K562 (cell line): Measurements from ENCODE around the gene ERBB4. TPM values are rescaled to one million over a fixed set of nuclear protein-coding genes. Genes with fewer than 3 reads are reported as not detected.

ENCODE experiments used
- ATAC-seq: fragments of 200-7000 bp; cut with Tn5 transposase; 3 replicates; pipeline ENCODE4 v1.9.1; 2020; ENCODE audit warnings: moderate library complexity
- BruUV-seq: library from RNA; stranded (reverse); fragments of 400-500 nt; replicated peaks from 2 replicates; lab custom pipeline; 2021; lab: Mats Ljungman, UMichigan
- CTCF ChIA-PET: fragments of 300-600 bp; formaldehyde crosslinking; extraction: SDS; loops from one replicate; lab custom pipeline; 2021; ENCODE audit warnings: low intra/inter-chr PET ratio; lab: Yijun Ruan, JAX
- POLR2A ChIA-PET: fragments of 300-600, 350-650 bp; sonication (Branson Sonifier 250); formaldehyde crosslinking; extraction: SDS; loops from one replicate; lab custom pipeline; 2021; ENCODE audit warnings: antibody characterized with exemption, inconsistent platforms; lab: Yijun Ruan, JAX
- DNase-seq, 4 experiments: peaks; one replicate each; pipeline versions ENCODE4 v3.0.0 to v3.0.0-alpha.2; 2011 to 2018; ENCODE audit warnings: low spot score in 3 of 4, mixed read lengths in 3 of 4; ENCODE audit errors: extremely low read depth in 1 of 4
- FAIRE-seq: peaks from 2 replicates; lab custom pipeline; 2011; peaks lifted over from hg19 to GRCh38; lab: Jason Lieb, UNC
- H2AFZ ChIP-seq: 2 replicates; pipeline ENCODE4 v1.6.0; 2011; ENCODE audit warnings: low read depth, low read length, control low read depth, inconsistent platforms
- H3K27ac ChIP-seq: fragments of 200-600 bp; 3 replicates; pipeline ENCODE4 v1.8.0; 2011; ENCODE audit warnings: low read depth, mild to moderate bottlenecking, control low read depth, inconsistent platforms, low read length, moderate library complexity, mixed read lengths; ENCODE audit errors: extremely low read depth
- H3K27me3 ChIP-seq, 2 experiments: fragments of 300-600 bp in 1 of 2; 2 replicates in 1 of 2; 3 replicates in 1 of 2; pipeline versions ENCODE4 v1.6.0 to v1.8.0; 2011; ENCODE audit warnings: inconsistent platforms in 2 of 2, low read length in 2 of 2, mild to moderate bottlenecking in 1 of 2, mixed read lengths in 1 of 2, moderate library complexity in 1 of 2; ENCODE audit not compliant: control insufficient read depth in 2 of 2, insufficient read depth in 2 of 2
- H3K36me3 ChIP-seq: fragments of 300-600 bp; 3 replicates; pipeline ENCODE4 v1.8.0; 2011; ENCODE audit warnings: mild to moderate bottlenecking, low read length, inconsistent platforms; ENCODE audit not compliant: control insufficient read depth, insufficient read depth
- H3K4me1 ChIP-seq, 2 experiments: fragments of 200-600 bp in 1 of 2; replicated peaks in 1 of 2; 2 replicates in 1 of 2; 3 replicates in 1 of 2; pipeline versions ENCODE4 v1.5.1 to v1.8.0; 2011; ENCODE audit warnings: inconsistent platforms in 2 of 2, low read length in 2 of 2, mild to moderate bottlenecking in 1 of 2, mixed read lengths in 1 of 2, moderate library complexity in 1 of 2; ENCODE audit not compliant: control insufficient read depth in 2 of 2, insufficient read depth in 2 of 2
- H3K4me2 ChIP-seq: 2 replicates; pipeline ENCODE4 v1.6.1; 2011; ENCODE audit warnings: low read length, control low read depth, inconsistent platforms, mixed read lengths; ENCODE audit not compliant: insufficient read depth
- H3K4me3 ChIP-seq: fragments of 200-600 bp; sonication (generic), shearing (Covaris generic); 2 replicates; pipeline ENCODE4 v1.5.1; 2016; ENCODE audit warnings: control low read depth, inconsistent platforms
- H3K79me2 ChIP-seq: fragments of 200-600 bp; 3 replicates; pipeline ENCODE4 v1.8.0; 2011; ENCODE audit warnings: low read length, inconsistent platforms; ENCODE audit not compliant: control insufficient read depth, insufficient read depth
- H3K9ac ChIP-seq, 2 experiments: 2 replicates each; pipeline versions ENCODE4 v1.6.0 to v1.6.1; 2011; ENCODE audit warnings: low read depth in 2 of 2, low read length in 2 of 2, control low read depth in 1 of 2, inconsistent platforms in 1 of 2, mild to moderate bottlenecking in 1 of 2, mixed read lengths in 1 of 2; ENCODE audit not compliant: insufficient read depth in 1 of 2
- H3K9me1 ChIP-seq: one replicate; pipeline ENCODE4 v1.6.0; 2011; ENCODE audit warnings: inconsistent platforms, mild to moderate bottlenecking, low read length, moderate library complexity; ENCODE audit not compliant: control insufficient read depth, insufficient read depth
- H3K9me3 ChIP-seq: replicated peaks from 2 replicates; pipeline ENCODE4 v1.5.1; 2011; ENCODE audit warnings: low read depth, low read length, inconsistent platforms; ENCODE audit not compliant: control insufficient read depth, insufficient read depth
- H4K20me1 ChIP-seq: replicated peaks from 2 replicates; pipeline ENCODE4 v1.6.1; 2011; ENCODE audit warnings: low read length, inconsistent platforms, mixed read lengths; ENCODE audit not compliant: control insufficient read depth, insufficient read depth
- CTCFL ChIP-seq: IDR thresholded peaks from 2 replicates; pipeline ENCODE4 v1.6.1; 2011; ENCODE audit warnings: borderline replicate concordance, low read depth, mild to moderate bottlenecking, moderate library complexity, low read length; ENCODE audit not compliant: insufficient read depth, poor library complexity, severe bottlenecking
- ELF4 ChIP-seq: fragments of 450-650 bp; formaldehyde crosslinking; IDR thresholded peaks from 2 replicates; pipeline ENCODE4 v1.4.0; 2022; ENCODE audit warnings: missing genetic modification characterization
- ETV6 ChIP-seq, 3 experiments: fragments of 150-350 bp in 1 of 3; sonication (generic) in 1 of 3; formaldehyde crosslinking in 1 of 3; IDR thresholded peaks; 2 replicates each; pipeline versions ENCODE4 v1.6.1 to v1.8.0; 2014 to 2022; ENCODE audit warnings: borderline replicate concordance in 2 of 3, low read depth in 2 of 3, antibody characterized with exemption in 1 of 3, low read length in 1 of 3, mild to moderate bottlenecking in 1 of 3, missing genetic modification reagents in 1 of 3
- HBP1 ChIP-seq: fragments of 450-650 bp; formaldehyde crosslinking; IDR thresholded peaks from 2 replicates; pipeline ENCODE4 v1.4.0; 2022; ENCODE audit warnings: missing genetic modification characterization
- PHF21A ChIP-seq: fragments of 450-650 bp; IDR thresholded peaks from 2 replicates; pipeline ENCODE4 v1.6.1; 2017; ENCODE audit warnings: low read depth, borderline replicate concordance
- POLR2G ChIP-seq: fragments of 200-400 bp; formaldehyde crosslinking; IDR thresholded peaks from 2 replicates; pipeline ENCODE4 v1.6.1; 2017; ENCODE audit warnings: low read depth, mild to moderate bottlenecking, antibody characterized with exemption, low read length, moderate library complexity
- TAF9B ChIP-seq: fragments of 450-650 bp; IDR thresholded peaks from 2 replicates; pipeline ENCODE4 v1.6.1; 2018; ENCODE audit warnings: mild to moderate bottlenecking; ENCODE audit not compliant: partially characterized antibody
- TRIM28 ChIP-seq: fragments of 450-650 bp; IDR thresholded peaks from 2 replicates; pipeline ENCODE4 v1.6.1; 2017
- ZHX1 ChIP-seq: fragments of 150-350 bp; conservative IDR thresholded peaks from 2 replicates; pipeline ENCODE4 v1.6.1; 2014; ENCODE audit warnings: low read length
- ZZZ3 ChIP-seq: fragments of 450-650 bp; IDR thresholded peaks from 2 replicates; pipeline ENCODE4 v1.6.1; 2016; ENCODE audit warnings: antibody characterized with exemption, mild to moderate bottlenecking, moderate library complexity
- WGBS: fragments of 100-300 bp; shearing (Covaris generic); methylation state at CpG from one replicate; pipeline ENCODE4 v1.1.6; 2016; ENCODE audit warnings: low coverage, mixed read lengths; ENCODE audit not compliant: insufficient coverage; ENCODE audit errors: missing lambda C conversion rate; 5-methylcytosine and 5-hydroxymethylcytosine counted together
- in situ Hi-C: fragments of 300-500 bp; cut with MboI; formaldehyde crosslinking; loops from 4 replicates; pipeline ENCODE4 v1.15.0; 2018; ENCODE audit warnings: inconsistent platforms, mixed read lengths
- intact Hi-C: fragments of 100-400 bp; cut with micrococcal nuclease; formaldehyde crosslinking; loops from 2 replicates; pipeline ENCODE4 v1.14.2; 2022
- polyA plus RNA-seq, 8 experiments: library from polyadenylated mRNA; depleted of rRNA in 4 of 8; stranded (reverse) in 5 of 8; unstranded in 3 of 8; fragments of >200 nt; fragmentation: Nextera tagmentation in 2 of 8; fragmentation: Illumina TruSeq in 1 of 8; extraction: Ambion mirVana in 2 of 8; extraction: Trizol in 1 of 8; gene quantifications; 2 replicates each; pipeline versions ENCODE4 v1.2.1 to v1.2.3, GENCODE V29; 2011 to 2014; ENCODE audit warnings: inconsistent platforms in 1 of 8, missing spikeins in 1 of 8
- total RNA-seq, 7 experiments: library from RNA; depleted of rRNA in 6 of 7; stranded (reverse); fragments of >200 nt in 6 of 7; fragmentation: Illumina TruSeq in 2 of 7; extraction: Trizol in 2 of 7; gene quantifications; 2 replicates each; pipeline versions ENCODE4 v1.2.1 to v1.2.3, GENCODE V29; 2011 to 2021; ENCODE audit warnings: low replicate concordance in 1 of 7

The ERBB4 gene
- total and polyA plus RNA-seq, 9 of the 15 experiments (the other 6 are each of a cell fraction or from before 2014, with no cell fraction given): not detected

- Histone ChIP-seq H3K4me3 (no peak overlapping the region), H3K4me2 (no peak overlapping the region), H3K9me3 (no peaks in the 10 kb centered on the region), H3K27me3 (no peaks in the 10 kb centered on the region), H3K27ac (no peak overlapping the region), H4K20me1 (no peaks in the 10 kb centered on the region), H3K4me1 (no peaks in the 10 kb centered on the region), H3K36me3 (no peaks in the 10 kb centered on the region), H3K9ac (no peak overlapping the region), H2AFZ (no peak overlapping the region), H3K79me2 (no peaks in the 10 kb centered on the region), H3K9me1 (no peaks in the 10 kb centered on the region)
- no CpG with 5 or more reads among the region's 1 CpG for WGBS
- BruUV-seq: no TSS peak
- ATAC-seq (no peak), DNase-seq (no peak), FAIRE-seq (no peak)
- intact Hi-C loops (no loop called here), in situ Hi-C loops (no loop called here)
- ChIA-PET CTCF (no interaction called here), POLR2A (interaction anchor here (1.1 kb wide), 1 partner anchor 23 kb away, joined by 3 read pairs; no protein-coding TSS in a partner anchor)
- no peak for TF ChIP-seq TRIM28
- no peak for TF ChIP-seq HBP1 (CRISPR knock-in tag)
- TF ChIP-seq POLR2G: no peak
- TF ChIP-seq ZHX1: no peak
- TF ChIP-seq PHF21A: no peak
- no peak for TF ChIP-seq ETV6 (IDR thresholded peaks at IDR 0.05; ENCODE audit: borderline replicate concordance in 1 of 2, low read depth in 2 of 2, low read length in 1 of 2)
- TF ChIP-seq ETV6 (CRISPR knock-in tag; IDR thresholded peaks at IDR 0.05; ENCODE audit: borderline replicate concordance): no peak
- no peak for TF ChIP-seq ELF4 (CRISPR knock-in tag)
- TF ChIP-seq TAF9B: no peak
- no peak for TF ChIP-seq ZZZ3
- TF ChIP-seq CTCFL: no peak
Measured at GRCh38 chr2:212269005-212269404, 269.6 kb downstream of the ERBB4 start.
